Loucy (cell line): Measurements from ENCODE around the gene PHF21B.

Experiments
- H2AFZ ChIP-seq: fragments of 200-600 bp; sonication (generic); 2 replicates; pipeline ENCODE4 v1.6.0; 2016; ENCODE audit warnings: antibody characterized with exemption, mild to moderate bottlenecking, low read length, moderate library complexity
- H3F3A ChIP-seq: fragments of 200-600 bp; 2 replicates; pipeline ENCODE4 v1.6.0; 2016; ENCODE audit warnings: antibody characterized with exemption, low read depth, mild to moderate bottlenecking
- H3K27me3 ChIP-seq: fragments of 200-600 bp; sonication (generic); 2 replicates; pipeline ENCODE4 v1.6.1; 2014; ENCODE audit warnings: low read length, mild to moderate bottlenecking; ENCODE audit not compliant: insufficient read depth, poor library complexity, severe bottlenecking
- H3K36me3 ChIP-seq: fragments of 200-600 bp; sonication (generic); 2 replicates; pipeline ENCODE4 v1.6.1; 2016; ENCODE audit warnings: low read length; ENCODE audit not compliant: insufficient read depth
- H3K4me1 ChIP-seq: fragments of 200-600 bp; sonication (generic); 2 replicates; pipeline ENCODE4 v1.5.1; 2014; ENCODE audit warnings: low read length, mild to moderate bottlenecking; ENCODE audit not compliant: insufficient read depth, poor library complexity, severe bottlenecking
- H3K4me2 ChIP-seq: fragments of 200-600 bp; sonication (generic); 2 replicates; pipeline ENCODE4 v1.6.0; 2014; ENCODE audit warnings: antibody characterized with exemption, low read length, low read depth, mild to moderate bottlenecking; ENCODE audit not compliant: poor library complexity, severe bottlenecking
- H3K4me3 ChIP-seq: fragments of 200-600 bp; sonication (generic); 2 replicates; pipeline ENCODE4 v1.5.1; 2014; ENCODE audit warnings: low read length, mild to moderate bottlenecking, mixed read lengths; ENCODE audit not compliant: poor library complexity, severe bottlenecking
- H3K79me2 ChIP-seq: fragments of 200-600 bp; sonication (generic); 2 replicates; pipeline ENCODE4 v1.6.1; 2014; ENCODE audit warnings: low read length; ENCODE audit not compliant: insufficient read depth
- H3K9ac ChIP-seq: fragments of 200-600 bp; sonication (generic); 2 replicates; pipeline ENCODE4 v1.6.0; 2014; ENCODE audit warnings: mild to moderate bottlenecking, low read depth, low read length, moderate library complexity; ENCODE audit not compliant: poor library complexity, severe bottlenecking
- H3K9me2 ChIP-seq: fragments of 200-600 bp; sonication (generic); replicated peaks from 2 replicates; pipeline ENCODE4 v1.6.1; 2016; ENCODE audit warnings: low read depth, low read length, mixed read lengths
- H3K9me3 ChIP-seq: fragments of 200-600 bp; sonication (generic); 2 replicates; pipeline ENCODE4 v1.6.1; 2014; ENCODE audit warnings: mild to moderate bottlenecking, antibody characterized with exemption, low read length, low read depth; ENCODE audit not compliant: insufficient read depth
- H4K20me1 ChIP-seq: fragments of 200-600 bp; sonication (generic); 2 replicates; pipeline ENCODE4 v1.6.0; 2014; ENCODE audit warnings: antibody characterized with exemption, low read length, mild to moderate bottlenecking; ENCODE audit not compliant: insufficient read depth, poor library complexity, severe bottlenecking
- EZH2phosphoT487 ChIP-seq: fragments of 200-600 bp; IDR thresholded peaks from 2 replicates; pipeline ENCODE4 v1.6.1; 2018; ENCODE audit warnings: antibody characterized with exemption, mild to moderate bottlenecking, moderate library complexity, borderline replicate concordance
- TF ChIP-seq, protein P1 (sequence below): fragments of 200-600 bp; sonication (generic); conservative IDR thresholded peaks from 2 replicates; pipeline ENCODE4 v1.5.1; 2014; ENCODE audit warnings: mild to moderate bottlenecking, antibody characterized with exemption, low read length

The PHF21B gene

DNA sequence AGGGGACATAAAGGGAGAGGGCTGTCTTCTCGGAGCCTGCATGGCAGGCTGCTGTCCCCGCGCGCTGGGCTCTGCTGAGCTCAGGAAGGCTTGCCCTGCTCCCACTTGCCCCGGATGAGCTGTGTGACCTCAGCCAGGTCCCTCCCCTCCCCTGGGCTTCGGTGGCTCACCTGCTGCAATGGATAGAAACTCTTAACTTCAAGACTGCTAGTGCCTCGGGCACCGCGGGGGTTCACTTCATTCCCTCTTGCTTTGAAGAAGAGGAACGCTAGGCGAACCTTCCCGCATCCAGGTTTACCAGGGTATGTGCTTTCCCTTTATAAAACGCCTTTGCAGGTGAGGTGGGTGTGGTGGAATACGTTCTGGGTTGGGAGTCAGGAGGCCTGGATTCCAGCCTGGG lies 115.0 kb downstream of the PHF21B start:
- no peaks in the 10 kb centered on the region for H4K20me1 ChIP-seq
- TF ChIP-seq, protein P1, sequence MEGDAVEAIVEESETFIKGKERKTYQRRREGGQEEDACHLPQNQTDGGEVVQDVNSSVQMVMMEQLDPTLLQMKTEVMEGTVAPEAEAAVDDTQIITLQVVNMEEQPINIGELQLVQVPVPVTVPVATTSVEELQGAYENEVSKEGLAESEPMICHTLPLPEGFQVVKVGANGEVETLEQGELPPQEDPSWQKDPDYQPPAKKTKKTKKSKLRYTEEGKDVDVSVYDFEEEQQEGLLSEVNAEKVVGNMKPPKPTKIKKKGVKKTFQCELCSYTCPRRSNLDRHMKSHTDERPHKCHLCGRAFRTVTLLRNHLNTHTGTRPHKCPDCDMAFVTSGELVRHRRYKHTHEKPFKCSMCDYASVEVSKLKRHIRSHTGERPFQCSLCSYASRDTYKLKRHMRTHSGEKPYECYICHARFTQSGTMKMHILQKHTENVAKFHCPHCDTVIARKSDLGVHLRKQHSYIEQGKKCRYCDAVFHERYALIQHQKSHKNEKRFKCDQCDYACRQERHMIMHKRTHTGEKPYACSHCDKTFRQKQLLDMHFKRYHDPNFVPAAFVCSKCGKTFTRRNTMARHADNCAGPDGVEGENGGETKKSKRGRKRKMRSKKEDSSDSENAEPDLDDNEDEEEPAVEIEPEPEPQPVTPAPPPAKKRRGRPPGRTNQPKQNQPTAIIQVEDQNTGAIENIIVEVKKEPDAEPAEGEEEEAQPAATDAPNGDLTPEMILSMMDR: no peak
- no peak for TF ChIP-seq EZH2phosphoT487
- no peaks in the 10 kb centered on the region for H3K36me3 ChIP-seq
- H3K27me3 ChIP-seq: no peaks in the 10 kb centered on the region
- no peaks in the 10 kb centered on the region for H3K9me3 ChIP-seq
- H2AFZ ChIP-seq: no peak overlapping the region
- H3F3A ChIP-seq: no peaks in the 10 kb centered on the region
- H3K4me2 ChIP-seq: no peak overlapping the region
- H3K9ac ChIP-seq: no peak overlapping the region
- no peaks in the 10 kb centered on the region for H3K9me2 ChIP-seq
- no peaks in the 10 kb centered on the region for H3K4me1 ChIP-seq
- H3K79me2 ChIP-seq: no peaks in the 10 kb centered on the region
- H3K4me3 ChIP-seq: no peak overlapping the region

- Histone ChIP-seq H3F3A (no peaks in the 10 kb centered on the region), H3K9me3 (no peaks in the 10 kb centered on the region), H2AFZ (no peak overlapping the region), H3K4me1 (no peaks in the 10 kb centered on the region), H3K4me2 (no peak overlapping the region), H3K9ac (no peak overlapping the region), H3K36me3 (no peaks in the 10 kb centered on the region), H3K27me3 (no peaks in the 10 kb centered on the region), H3K4me3 (no peak overlapping the region), H4K20me1 (no peaks in the 10 kb centered on the region), H3K79me2 (no peaks in the 10 kb centered on the region), H3K9me2 (no peaks in the 10 kb centered on the region)
- TF ChIP-seq, protein P1: no peak
- no peak for TF ChIP-seq EZH2phosphoT487
These were observed 115.5 kb downstream of the PHF21B start for GRCh38 chr22:44894321-44894720.

DNA sequence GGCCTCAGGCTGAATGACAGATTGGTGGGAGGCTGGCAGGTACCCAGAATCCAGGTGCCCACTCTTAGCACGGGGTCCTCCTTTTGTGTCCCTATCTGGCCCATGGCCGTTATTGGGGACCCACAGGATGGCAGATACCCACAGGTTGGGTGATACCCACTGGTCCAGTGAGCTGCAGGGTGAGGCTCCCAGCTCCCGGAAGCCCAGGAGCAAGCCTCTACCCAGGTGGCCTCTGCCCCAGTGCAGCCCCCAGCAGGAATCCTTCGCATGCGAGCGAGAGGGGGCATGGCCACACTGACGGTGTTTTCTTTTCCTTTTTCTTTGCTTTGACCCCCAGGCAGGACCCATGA lies 116.1 kb downstream of the PHF21B start:
- H3K36me3 ChIP-seq: no peaks in the 10 kb centered on the region
- no peaks in the 10 kb centered on the region for H3K4me1 ChIP-seq
- TF ChIP-seq, protein P1: no peak
- TF ChIP-seq EZH2phosphoT487: no peak
- H3K9me2 ChIP-seq: no peaks in the 10 kb centered on the region
- no peaks in the 10 kb centered on the region for H3K79me2 ChIP-seq
- no peak overlapping the region for H3K4me3 ChIP-seq
- no peak overlapping the region for H3K9ac ChIP-seq
- H4K20me1 ChIP-seq: no peaks in the 10 kb centered on the region
- no peaks in the 10 kb centered on the region for H3K27me3 ChIP-seq
- no peaks in the 10 kb centered on the region for H3K9me3 ChIP-seq
- no peak overlapping the region for H3K4me2 ChIP-seq
- no peaks in the 10 kb centered on the region for H3F3A ChIP-seq
- no peak overlapping the region for H2AFZ ChIP-seq
